ENCODE results near the gene TCEAL3. TPM values are rescaled to one million over a fixed set of nuclear protein-coding genes. Genes with fewer than 3 reads are reported as not detected.

The TCEAL3 gene
- total RNA-seq, 1 donor from 2014 or later, result 11.9 TPM

DNA sequence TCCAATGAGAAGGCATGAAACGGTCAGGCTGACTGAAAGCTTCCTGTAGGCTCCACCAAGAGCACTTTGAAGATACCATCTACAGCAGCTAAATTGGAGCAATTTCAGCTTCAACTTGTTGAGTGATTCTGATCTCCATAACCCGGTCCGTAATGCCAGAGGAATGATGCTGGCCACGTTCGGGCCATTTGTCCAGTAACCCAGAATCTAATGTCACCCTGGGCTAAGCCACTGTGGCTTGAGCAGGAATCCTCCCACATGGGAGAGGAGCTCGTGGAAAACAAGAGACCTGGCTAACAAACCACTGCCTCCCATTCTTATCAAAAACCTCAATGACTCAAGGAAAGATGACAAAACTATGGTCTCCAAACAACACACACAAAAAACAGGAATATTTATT is 36.6 kb upstream of the TCEAL3 start:
- Mint-ChIP-seq H3K9me3 (peaks cover 11% of the 10 kb centered on the region), H3K27me3 (ENCODE audit: low read depth) (no peaks in the 10 kb centered on the region), H3K4me1 (no peaks in the 10 kb centered on the region), H3K4me3 (no peak overlapping the region), H3K36me3 (no peaks in the 10 kb centered on the region), H3K27ac (no peak overlapping the region)
- DNase-seq (ENCODE audit: low spot score in 2 of 2, unreplicated experiment in 2 of 2), result no peak
- TF ChIP-seq CTCF (IDR thresholded peaks at IDR 0.05; ENCODE audit: unreplicated experiment), result no peak

DNA sequence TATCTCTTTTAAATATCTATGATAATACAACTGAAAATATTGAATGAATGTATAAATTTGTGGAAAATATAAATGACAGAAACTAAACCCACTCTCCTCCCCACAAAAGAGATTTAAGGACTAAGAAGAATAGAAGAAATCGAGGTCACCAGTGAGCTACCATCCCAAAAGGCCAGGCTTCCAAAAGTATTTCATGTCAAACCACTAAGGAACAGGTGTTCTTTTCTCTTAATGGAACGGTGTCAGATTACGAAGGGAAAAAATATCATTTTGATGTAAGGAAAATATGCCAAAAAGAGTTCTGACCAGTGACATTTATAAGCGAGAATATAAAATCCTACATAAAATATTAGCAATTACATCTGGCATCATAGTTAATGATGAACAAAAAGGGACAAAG is 36.0 kb upstream of the TCEAL3 start:
- Mint-ChIP-seq H3K4me3 (no peak overlapping the region), H3K9me3 (peaks cover 13% of the 10 kb centered on the region), H3K36me3 (no peaks in the 10 kb centered on the region), H3K27me3 (ENCODE audit: low read depth) (no peaks in the 10 kb centered on the region), H3K4me1 (no peaks in the 10 kb centered on the region), H3K27ac (no peak overlapping the region)
- no peak for DNase-seq (ENCODE audit: low spot score in 2 of 2, unreplicated experiment in 2 of 2)
- no peak for TF ChIP-seq CTCF (IDR thresholded peaks at IDR 0.05; ENCODE audit: unreplicated experiment)

- no peak overlapping the region for H3K27ac Mint-ChIP-seq
- no peak for DNase-seq (ENCODE audit: low spot score in 2 of 2, unreplicated experiment in 2 of 2)
Measured at GRCh38 chrX:103573202-103573601, 34.6 kb upstream of the TCEAL3 start.

GRCh38 chrX:103584596-103584995 is 23.2 kb upstream of the TCEAL3 start:
- H3K27ac Mint-ChIP-seq, result no peak overlapping the region

More at GRCh38 chrX:103573202-103573601, 34.6 kb upstream of the TCEAL3 start:
- peaks cover 23% of the 10 kb centered on the region for H3K9me3 Mint-ChIP-seq
- H3K4me1 Mint-ChIP-seq, result no peaks in the 10 kb centered on the region
- TF ChIP-seq CTCF (IDR thresholded peaks at IDR 0.05; ENCODE audit: unreplicated experiment), result no peak
- no peaks in the 10 kb centered on the region for H3K36me3 Mint-ChIP-seq
- H3K4me3 Mint-ChIP-seq, result no peak overlapping the region
- H3K27me3 Mint-ChIP-seq (ENCODE audit: low read depth), result no peaks in the 10 kb centered on the region

GRCh38 chrX:103585411-103586313 is 22.1 kb upstream of the TCEAL3 start, which contains the start of gene TCEAL4:
TCEAL4 (plus strand) TSS chrX:103585515; CDS start chrX:103586676, 1,161 bp downstream.
- H3K36me3 Mint-ChIP-seq, result no peaks in the 10 kb centered on the region
- peaks cover 14% of the 10 kb centered on the region for H3K4me1 Mint-ChIP-seq
- H3K4me3 Mint-ChIP-seq, result peak within 1 kb of the TSS; percentile 90
- H3K9me3 Mint-ChIP-seq, result peaks cover 31% of the 10 kb centered on the region
- TF ChIP-seq CTCF (IDR thresholded peaks at IDR 0.05; ENCODE audit: unreplicated experiment), result no peak
- H3K27me3 Mint-ChIP-seq (ENCODE audit: low read depth), result peaks cover 8% of the 10 kb centered on the region
- H3K27ac Mint-ChIP-seq, result peak within 1 kb of the TSS; percentile 92
- peak in 1 of 2 experiments; percentile 45 for DNase-seq (ENCODE audit: low spot score in 2 of 2, unreplicated experiment in 2 of 2)

More at GRCh38 chrX:103584596-103584995, 23.2 kb upstream of the TCEAL3 start:
- peaks cover 9% of the 10 kb centered on the region for H3K27me3 Mint-ChIP-seq (ENCODE audit: low read depth)
- H3K36me3 Mint-ChIP-seq, result no peaks in the 10 kb centered on the region
- TF ChIP-seq CTCF (IDR thresholded peaks at IDR 0.05; ENCODE audit: unreplicated experiment), result no peak
- H3K4me1 Mint-ChIP-seq, result peaks cover 14% of the 10 kb centered on the region
- no peak for DNase-seq (ENCODE audit: low spot score in 2 of 2, unreplicated experiment in 2 of 2)
- H3K9me3 Mint-ChIP-seq, result peaks cover 31% of the 10 kb centered on the region
- H3K4me3 Mint-ChIP-seq, result peak overlapping the region; percentile 90
